H1 (cell line): Measurements from ENCODE around the gene ZNF383.
"Not testable (repeated sequence)": the region's sequence is repeated elsewhere in the genome, so short reads cannot be mapped to it uniquely, and the experiment has no call there.

Experiments
- CHD2 ChIP-seq: IDR thresholded peaks from 2 replicates; pipeline ENCODE4 v1.6.1; 2012; ENCODE audit warnings: low read length, improper control_type of control experiment
- POLR2A ChIP-seq, 2 experiments: IDR thresholded peaks; 1 replicate in 1 of 2; 2 replicates in 1 of 2; pipeline ENCODE4 v1.6.1; 2011; ENCODE audit warnings: low read depth in 2 of 2, low read length in 2 of 2, mild to moderate bottlenecking in 2 of 2; ENCODE audit errors: control extremely low read depth in 1 of 2
- RFX5 ChIP-seq: IDR thresholded peaks from 2 replicates; pipeline ENCODE4 v1.6.1; 2011; ENCODE audit warnings: low read depth, low read length, improper control_type of control experiment, borderline replicate concordance
- SIN3A ChIP-seq, 2 experiments: IDR thresholded peaks in 1 of 2; conservative IDR thresholded peaks in 1 of 2; 2 replicates each; pipeline ENCODE4 v1.6.1; 2011 to 2012; ENCODE audit warnings: low read length in 2 of 2, improper control_type of control experiment in 1 of 2, low read depth in 1 of 2, mild to moderate bottlenecking in 1 of 2
- YY1 ChIP-seq: IDR thresholded peaks from 2 replicates; pipeline ENCODE4 v1.6.1; 2011; ENCODE audit warnings: low read depth, mild to moderate bottlenecking, low read length
- TF ChIP-seq, protein P1 (sequence below), 3 experiments: IDR thresholded peaks; 1 replicate in 2 of 3; 2 replicates in 1 of 3; pipeline versions ENCODE4 v1.5.1 to v1.6.1; 2011; ENCODE audit warnings: low read length in 3 of 3, mild to moderate bottlenecking in 3 of 3, inconsistent platforms in 2 of 3, low read depth in 1 of 3, moderate library complexity in 1 of 3; ENCODE audit not compliant: insufficient read depth in 1 of 3; ENCODE audit errors: control extremely low read depth in 1 of 3

DNA sequence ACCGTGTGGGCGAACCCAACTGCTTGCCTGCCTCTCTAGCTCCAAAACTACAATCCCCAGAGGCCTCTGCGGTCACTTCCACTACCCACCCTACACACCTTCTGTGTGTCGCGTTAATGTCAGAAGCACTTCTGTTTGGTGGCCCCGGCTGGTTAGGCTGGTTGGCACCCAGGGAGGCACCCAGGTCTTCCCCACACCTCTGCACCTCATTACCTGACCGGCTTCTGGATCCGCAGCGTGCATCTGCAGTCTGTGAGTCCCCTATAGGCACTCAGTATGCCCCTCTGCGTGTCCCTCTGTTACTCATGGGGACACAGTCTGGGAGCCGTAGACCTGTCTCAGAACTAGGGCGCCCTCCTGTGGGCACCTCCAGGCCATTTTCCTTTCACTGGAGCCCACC, 49.0 kb downstream of the ZNF383 start:
- TF ChIP-seq, protein P1, sequence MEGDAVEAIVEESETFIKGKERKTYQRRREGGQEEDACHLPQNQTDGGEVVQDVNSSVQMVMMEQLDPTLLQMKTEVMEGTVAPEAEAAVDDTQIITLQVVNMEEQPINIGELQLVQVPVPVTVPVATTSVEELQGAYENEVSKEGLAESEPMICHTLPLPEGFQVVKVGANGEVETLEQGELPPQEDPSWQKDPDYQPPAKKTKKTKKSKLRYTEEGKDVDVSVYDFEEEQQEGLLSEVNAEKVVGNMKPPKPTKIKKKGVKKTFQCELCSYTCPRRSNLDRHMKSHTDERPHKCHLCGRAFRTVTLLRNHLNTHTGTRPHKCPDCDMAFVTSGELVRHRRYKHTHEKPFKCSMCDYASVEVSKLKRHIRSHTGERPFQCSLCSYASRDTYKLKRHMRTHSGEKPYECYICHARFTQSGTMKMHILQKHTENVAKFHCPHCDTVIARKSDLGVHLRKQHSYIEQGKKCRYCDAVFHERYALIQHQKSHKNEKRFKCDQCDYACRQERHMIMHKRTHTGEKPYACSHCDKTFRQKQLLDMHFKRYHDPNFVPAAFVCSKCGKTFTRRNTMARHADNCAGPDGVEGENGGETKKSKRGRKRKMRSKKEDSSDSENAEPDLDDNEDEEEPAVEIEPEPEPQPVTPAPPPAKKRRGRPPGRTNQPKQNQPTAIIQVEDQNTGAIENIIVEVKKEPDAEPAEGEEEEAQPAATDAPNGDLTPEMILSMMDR (IDR thresholded peaks at IDR 0.05; ENCODE audit: control extremely low read depth in 1 of 3, insufficient read depth in 1 of 3, low read depth in 1 of 3, low read length in 3 of 3) = not testable (repeated sequence)
- not testable (repeated sequence) for TF ChIP-seq POLR2A (IDR thresholded peaks at IDR 0.05; ENCODE audit: control extremely low read depth in 1 of 2, low read depth in 2 of 2, low read length in 2 of 2); YY1; CHD2; RFX5; SIN3A (conservative IDR thresholded peaks at IDR 0.05 in 1 of 2, IDR thresholded peaks at IDR 0.05 in 1 of 2; ENCODE audit: low read depth in 1 of 2, low read length in 2 of 2)
